SU-DHL-6 (cell line): ENCODE results near the gene ACVR1.

Source experiments
- H2AFZ ChIP-seq: fragments of 200-600 bp; sonication (generic); 2 replicates; pipeline ENCODE4 v1.6.1; 2014; ENCODE audit warnings: low read depth, mild to moderate bottlenecking, moderate library complexity, mixed read lengths, antibody characterized with exemption, low read length; ENCODE audit not compliant: severe bottlenecking
- H3F3A ChIP-seq: fragments of 200-600 bp; shearing (Covaris generic); 2 replicates; pipeline ENCODE4 v1.6.0; 2016; ENCODE audit warnings: antibody characterized with exemption, mild to moderate bottlenecking; ENCODE audit not compliant: insufficient read depth
- H3K27ac ChIP-seq: fragments of 200-600 bp; sonication (generic); 2 replicates; pipeline ENCODE4 v1.5.1; 2016; ENCODE audit warnings: low read depth, mild to moderate bottlenecking, low read length, moderate library complexity, mixed read lengths
- H3K27me3 ChIP-seq: fragments of 200-600 bp; sonication (generic), shearing (Covaris generic); 2 replicates; pipeline ENCODE4 v1.6.0; 2014; ENCODE audit warnings: mild to moderate bottlenecking, low read length
- H3K36me3 ChIP-seq: fragments of 200-600 bp; sonication (generic); 2 replicates; pipeline ENCODE4 v1.6.1; 2014; ENCODE audit warnings: mild to moderate bottlenecking, low read length, mixed read lengths
- H3K4me2 ChIP-seq: fragments of 300-600, 200-600 bp; shearing (Covaris generic), sonication (generic); 2 replicates; pipeline ENCODE4 v1.6.0; 2014; ENCODE audit warnings: low read length, low read depth, mild to moderate bottlenecking; ENCODE audit not compliant: poor library complexity, severe bottlenecking
- H3K4me3 ChIP-seq: fragments of 200-600 bp; sonication (generic); 2 replicates; pipeline ENCODE4 v1.5.1; 2014; ENCODE audit warnings: antibody characterized with exemption, low read length, mild to moderate bottlenecking, mixed read lengths; ENCODE audit not compliant: insufficient read depth, poor library complexity, severe bottlenecking
- H3K79me2 ChIP-seq: fragments of 200-600 bp; sonication (generic); 2 replicates; pipeline ENCODE4 v1.6.1; 2014; ENCODE audit warnings: mild to moderate bottlenecking, low read length, moderate library complexity; ENCODE audit not compliant: insufficient read depth
- H3K9ac ChIP-seq: fragments of 200-600 bp; sonication (generic); 2 replicates; pipeline ENCODE4 v1.7.0; 2014; ENCODE audit warnings: mild to moderate bottlenecking, low read length
- H3K9me2 ChIP-seq: fragments of 200-600 bp; sonication (generic); replicated peaks from 2 replicates; pipeline ENCODE4 v1.6.1; 2014; ENCODE audit warnings: low read length; ENCODE audit not compliant: insufficient read depth
- H3K9me3 ChIP-seq: fragments of 200-600 bp; sonication (generic); 2 replicates; pipeline ENCODE4 v1.6.1; 2014; ENCODE audit warnings: low read length, mixed read lengths; ENCODE audit not compliant: insufficient read depth
- H4K20me1 ChIP-seq: fragments of 200-600 bp; sonication (generic); 2 replicates; pipeline ENCODE4 v1.6.1; 2014; ENCODE audit warnings: low read depth, mild to moderate bottlenecking, antibody characterized with exemption, low read length, moderate library complexity, mixed read lengths
- EZH2phosphoT487 ChIP-seq: fragments of 200-600 bp; sonication (generic), shearing (Covaris generic); conservative IDR thresholded peaks from 2 replicates; pipeline ENCODE4 v1.6.1; 2018; ENCODE audit warnings: mild to moderate bottlenecking, antibody characterized with exemption, low read length, moderate library complexity, mixed read lengths
- TF ChIP-seq, protein P1 (sequence below): fragments of 200-600 bp; sonication (generic); IDR thresholded peaks from one replicate; pipeline ENCODE4 v1.5.1; 2017; ENCODE audit warnings: antibody characterized with exemption, mild to moderate bottlenecking, low read length, moderate library complexity; ENCODE audit not compliant: insufficient read depth, poor library complexity, severe bottlenecking

The ACVR1 gene

DNA sequence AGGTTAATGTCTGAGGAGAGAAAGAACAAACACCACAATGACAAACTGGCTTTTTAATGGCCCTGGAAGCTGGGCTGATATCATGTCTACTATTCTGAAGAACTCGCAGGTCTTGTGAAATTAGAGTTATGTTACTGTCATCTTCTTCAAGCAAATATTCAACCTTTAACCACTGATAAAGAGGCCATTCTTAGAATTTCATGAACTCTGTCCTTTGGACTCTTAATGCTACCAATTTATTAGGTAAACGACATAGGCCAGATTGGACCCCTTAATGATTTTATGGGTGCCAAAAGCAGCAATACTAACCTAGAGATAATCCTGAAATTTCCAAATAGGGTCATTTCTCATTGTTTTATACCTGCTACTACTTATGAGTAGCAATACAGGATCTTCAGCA is 138.5 kb downstream of the ACVR1 start:
- H2AFZ ChIP-seq, result no peak overlapping the region
- H3F3A ChIP-seq, result no peaks in the 10 kb centered on the region

DNA sequence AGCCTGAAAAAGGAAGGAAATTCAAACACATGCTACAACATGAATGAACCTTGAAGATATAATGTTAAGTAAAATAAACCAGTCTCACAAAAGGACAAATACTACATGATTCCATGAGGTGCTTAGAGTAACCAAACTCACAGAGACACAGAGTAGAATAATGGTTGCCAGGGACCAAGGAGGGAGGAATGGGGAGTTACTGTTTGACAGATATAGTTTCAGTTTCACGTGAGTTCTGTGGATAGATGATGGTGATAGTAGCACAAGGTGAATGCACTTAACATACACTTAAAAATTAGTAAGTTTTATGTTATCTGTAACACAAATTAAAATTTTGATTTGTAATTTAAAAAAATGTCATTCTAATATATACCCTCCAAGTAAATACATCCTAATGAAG is 140.6 kb downstream of the ACVR1 start:
- H3K4me3 ChIP-seq, result no peak overlapping the region
- no peaks in the 10 kb centered on the region for H3K27me3 ChIP-seq
- no peaks in the 10 kb centered on the region for H3K9me2 ChIP-seq
- H3K9me3 ChIP-seq, result no peaks in the 10 kb centered on the region
- H3K27ac ChIP-seq, result no peak overlapping the region
- no peak overlapping the region for H3K4me2 ChIP-seq
- H4K20me1 ChIP-seq, result no peaks in the 10 kb centered on the region
- H2AFZ ChIP-seq, result no peak overlapping the region
- H3F3A ChIP-seq, result no peaks in the 10 kb centered on the region
- no peaks in the 10 kb centered on the region for H3K79me2 ChIP-seq
- H3K9ac ChIP-seq, result no peak overlapping the region
- TF ChIP-seq, protein P1, sequence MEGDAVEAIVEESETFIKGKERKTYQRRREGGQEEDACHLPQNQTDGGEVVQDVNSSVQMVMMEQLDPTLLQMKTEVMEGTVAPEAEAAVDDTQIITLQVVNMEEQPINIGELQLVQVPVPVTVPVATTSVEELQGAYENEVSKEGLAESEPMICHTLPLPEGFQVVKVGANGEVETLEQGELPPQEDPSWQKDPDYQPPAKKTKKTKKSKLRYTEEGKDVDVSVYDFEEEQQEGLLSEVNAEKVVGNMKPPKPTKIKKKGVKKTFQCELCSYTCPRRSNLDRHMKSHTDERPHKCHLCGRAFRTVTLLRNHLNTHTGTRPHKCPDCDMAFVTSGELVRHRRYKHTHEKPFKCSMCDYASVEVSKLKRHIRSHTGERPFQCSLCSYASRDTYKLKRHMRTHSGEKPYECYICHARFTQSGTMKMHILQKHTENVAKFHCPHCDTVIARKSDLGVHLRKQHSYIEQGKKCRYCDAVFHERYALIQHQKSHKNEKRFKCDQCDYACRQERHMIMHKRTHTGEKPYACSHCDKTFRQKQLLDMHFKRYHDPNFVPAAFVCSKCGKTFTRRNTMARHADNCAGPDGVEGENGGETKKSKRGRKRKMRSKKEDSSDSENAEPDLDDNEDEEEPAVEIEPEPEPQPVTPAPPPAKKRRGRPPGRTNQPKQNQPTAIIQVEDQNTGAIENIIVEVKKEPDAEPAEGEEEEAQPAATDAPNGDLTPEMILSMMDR, result no peak
- no peak for TF ChIP-seq EZH2phosphoT487
- no peaks in the 10 kb centered on the region for H3K36me3 ChIP-seq

More for the DNA sequence above, 138.5 kb downstream of the ACVR1 start:
- H3K27me3 ChIP-seq, result no peaks in the 10 kb centered on the region
- H4K20me1 ChIP-seq, result no peaks in the 10 kb centered on the region
- H3K4me3 ChIP-seq, result no peak overlapping the region
- H3K9me2 ChIP-seq, result no peaks in the 10 kb centered on the region
- no peak overlapping the region for H3K4me2 ChIP-seq
- H3K9me3 ChIP-seq, result no peaks in the 10 kb centered on the region
- H3K79me2 ChIP-seq, result no peaks in the 10 kb centered on the region
- no peak for TF ChIP-seq EZH2phosphoT487
- TF ChIP-seq, protein P1, result no peak
- no peaks in the 10 kb centered on the region for H3K36me3 ChIP-seq
- no peak overlapping the region for H3K9ac ChIP-seq
- no peak overlapping the region for H3K27ac ChIP-seq

DNA sequence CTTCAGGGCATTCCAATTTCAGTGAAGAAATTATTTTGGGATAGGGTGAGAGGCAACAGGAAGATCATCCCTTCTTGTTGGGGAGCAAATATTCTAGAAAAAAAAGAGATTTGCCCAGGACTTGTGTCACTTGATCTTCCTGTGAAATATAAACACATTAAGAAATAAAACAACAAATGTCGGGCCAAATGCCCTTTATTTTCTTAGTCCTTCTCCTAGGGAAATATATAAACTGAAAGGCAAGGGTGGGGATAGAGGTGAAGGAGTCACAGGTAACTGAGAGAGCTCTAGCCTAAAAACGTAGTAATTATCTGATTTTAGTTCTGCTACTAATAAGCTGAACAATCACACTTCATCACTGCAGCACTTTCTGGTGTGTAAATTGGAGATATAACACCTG is 142.9 kb downstream of the ACVR1 start:
- Histone ChIP-seq H3K36me3 (no peaks in the 10 kb centered on the region), H3K9ac (no peak overlapping the region), H3K4me3 (no peak overlapping the region), H3K9me3 (no peaks in the 10 kb centered on the region), H3F3A (no peaks in the 10 kb centered on the region), H2AFZ (no peak overlapping the region), H3K27me3 (no peaks in the 10 kb centered on the region), H3K27ac (no peak overlapping the region), H3K4me2 (no peak overlapping the region), H4K20me1 (no peaks in the 10 kb centered on the region), H3K9me2 (no peaks in the 10 kb centered on the region), H3K79me2 (no peaks in the 10 kb centered on the region)
- TF ChIP-seq, protein P1, result no peak
- no peak for TF ChIP-seq EZH2phosphoT487
